Fibroblast of lung (primary cell): ENCODE results near the gene MS4A14. TPM values are rescaled to one million over a fixed set of nuclear protein-coding genes. Genes with fewer than 3 reads are reported as not detected.

Source experiments
- DNase-seq, 2 donors: peaks; one replicate each; pipeline versions ENCODE4 v3.0.0 to v3.0.0-alpha.2; 2010; ENCODE audit warnings: low read depth in 2 of 2
- H2AFZ ChIP-seq: 2 replicates; pipeline ENCODE4 v1.5.1; 2012; ENCODE audit warnings: low read length, control low read depth, inconsistent platforms
- H3K27ac ChIP-seq: 2 replicates; pipeline ENCODE4 v1.5.1; 2011; ENCODE audit warnings: low read length, control low read depth; ENCODE audit not compliant: insufficient read depth
- H3K27me3 ChIP-seq: 2 replicates; pipeline ENCODE4 v1.5.1; 2011; ENCODE audit warnings: mild to moderate bottlenecking, low read length; ENCODE audit not compliant: control insufficient read depth, insufficient read depth
- H3K36me3 ChIP-seq: 2 replicates; pipeline ENCODE4 v1.5.1; 2011; ENCODE audit warnings: low read length; ENCODE audit not compliant: control insufficient read depth, insufficient read depth
- H3K4me1 ChIP-seq: 2 replicates; pipeline ENCODE4 v1.5.1; 2011; ENCODE audit warnings: low read length; ENCODE audit not compliant: control insufficient read depth, insufficient read depth; ENCODE audit errors: extremely low read depth
- H3K4me2 ChIP-seq: 2 replicates; pipeline ENCODE4 v1.5.1; 2011; ENCODE audit warnings: low read length, control low read depth; ENCODE audit not compliant: insufficient read depth; ENCODE audit errors: extremely low read depth
- H3K4me3 ChIP-seq, 4 experiments: fragments of 200-600 bp in 1 of 4; sonication (generic) in 1 of 4; replicated peaks in 1 of 4; 2 replicates each; pipeline ENCODE4 v1.5.1; 2011 to 2016; ENCODE audit warnings: low read length in 4 of 4, low read depth in 3 of 4, mild to moderate bottlenecking in 3 of 4, control low read depth in 2 of 4, inconsistent platforms in 1 of 4, mixed read lengths in 1 of 4; ENCODE audit not compliant: insufficient read depth in 1 of 4; ENCODE audit errors: control extremely low read depth in 1 of 4
- H3K79me2 ChIP-seq: 2 replicates; pipeline ENCODE4 v1.5.1; 2012; ENCODE audit warnings: mild to moderate bottlenecking, low read length, inconsistent platforms; ENCODE audit not compliant: control insufficient read depth, insufficient read depth
- H3K9ac ChIP-seq: 2 replicates; pipeline ENCODE4 v1.5.1; 2011; ENCODE audit warnings: mild to moderate bottlenecking, low read length, control low read depth; ENCODE audit not compliant: insufficient read depth
- H3K9me3 ChIP-seq: 2 replicates; pipeline ENCODE4 v1.5.1; 2012; ENCODE audit warnings: low read depth, low read length; ENCODE audit not compliant: control insufficient read depth, insufficient read depth
- H4K20me1 ChIP-seq: 2 replicates; pipeline ENCODE4 v1.5.1; 2011; ENCODE audit warnings: low read length; ENCODE audit not compliant: control insufficient read depth, insufficient read depth; ENCODE audit errors: extremely low read depth
- CTCF ChIP-seq, 2 donors: IDR thresholded peaks in 1 of 2; conservative IDR thresholded peaks in 1 of 2; 1 replicate in 1 of 2; 2 replicates in 1 of 2; pipeline ENCODE4 v1.5.1; 2011 to 2012; ENCODE audit warnings: low read length in 2 of 2, control low read depth in 1 of 2, inconsistent platforms in 1 of 2, low read depth in 1 of 2, mild to moderate bottlenecking in 1 of 2
- EZH2 ChIP-seq: IDR thresholded peaks from 2 replicates; pipeline ENCODE4 v1.5.1; 2012; ENCODE audit warnings: low read length, control low read depth, mild to moderate bottlenecking; ENCODE audit errors: missing control alignments
- polyA plus RNA-seq, 2 donors: library from polyadenylated mRNA; depleted of rRNA in 1 of 2; stranded (reverse) in 1 of 2; unstranded in 1 of 2; fragments of >200 nt; gene quantifications; 2 replicates each; pipeline ENCODE4 v1.2.1, GENCODE V29; 2011 to 2012; ENCODE audit warnings: missing spikeins in 1 of 2
- total RNA-seq: library from RNA; depleted of rRNA; stranded (reverse); fragments of >200 nt; gene quantifications from 2 replicates; pipeline ENCODE4 v1.2.1, GENCODE V29; 2014

MS4A14 gene
- total and polyA plus RNA-seq, 2 donors (not counting 1 experiment from before 2014, with no cell fraction given), result not detected

DNA sequence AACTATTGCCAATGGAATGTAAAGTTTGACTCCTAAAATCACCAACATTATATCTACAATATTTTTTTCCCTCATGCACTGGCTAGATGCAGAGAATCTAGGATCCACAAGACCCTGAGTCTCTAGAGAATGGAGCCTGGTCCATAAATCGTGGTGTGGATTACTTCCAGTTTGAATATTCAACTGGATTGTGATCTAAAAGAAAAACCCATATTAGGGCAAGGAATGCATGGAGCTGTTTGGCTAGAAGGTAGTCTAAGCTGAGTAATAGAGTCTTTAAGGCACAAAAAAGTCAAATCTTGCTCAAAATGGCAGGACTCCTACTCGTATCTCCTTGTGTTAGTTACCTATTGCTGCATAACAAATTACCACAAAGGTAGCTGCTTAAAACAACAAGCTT lies 23.8 kb downstream of the MS4A14 start:
- no peak overlapping the region for H3K9ac ChIP-seq
- H3K79me2 ChIP-seq, result no peaks in the 10 kb centered on the region

DNA sequence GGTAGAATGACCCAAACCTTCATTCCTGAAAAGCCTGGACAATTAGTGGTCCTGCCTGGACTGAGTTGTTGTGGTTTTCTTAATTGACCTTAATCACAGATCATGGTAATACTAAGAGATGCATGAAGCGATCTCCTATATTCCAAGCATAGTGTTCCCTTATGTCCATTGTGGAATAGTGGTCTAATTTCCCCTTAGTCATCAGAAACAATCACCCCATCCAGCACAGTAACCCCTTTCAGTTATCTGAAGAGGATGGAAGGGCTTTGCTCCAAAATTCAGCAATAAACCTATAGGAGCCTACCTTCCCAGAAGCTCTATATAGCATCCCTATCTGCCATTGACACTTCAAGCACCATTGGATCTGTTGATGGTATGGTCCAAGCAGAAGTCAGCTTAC lies 26.4 kb downstream of the MS4A14 start:
- TF ChIP-seq CTCF (conservative IDR thresholded peaks at IDR 0.05 in 1 of 2, IDR thresholded peaks at IDR 0.05 in 1 of 2; ENCODE audit: low read depth in 1 of 2, low read length in 2 of 2) (no peak), EZH2 (no peak)
- H2AFZ ChIP-seq, result no peak overlapping the region
- H3K9ac ChIP-seq, result no peak overlapping the region
- DNase-seq, result no peak
- H3K79me2 ChIP-seq, result no peaks in the 10 kb centered on the region
- no peaks in the 10 kb centered on the region for H3K4me1 ChIP-seq
- H3K4me3 ChIP-seq, result no peak overlapping the region
- H3K4me2 ChIP-seq, result no peak overlapping the region
- H3K9me3 ChIP-seq, result no peaks in the 10 kb centered on the region
- no peaks in the 10 kb centered on the region for H3K27me3 ChIP-seq
- no peaks in the 10 kb centered on the region for H4K20me1 ChIP-seq
- no peak overlapping the region for H3K27ac ChIP-seq
- no peaks in the 10 kb centered on the region for H3K36me3 ChIP-seq

More for the DNA sequence above, 23.8 kb downstream of the MS4A14 start:
- H3K27me3 ChIP-seq, result no peaks in the 10 kb centered on the region
- no peak overlapping the region for H3K4me3 ChIP-seq
- no peak overlapping the region for H3K4me2 ChIP-seq
- no peak for DNase-seq
- no peak overlapping the region for H3K27ac ChIP-seq
- H3K4me1 ChIP-seq, result no peaks in the 10 kb centered on the region
- H3K36me3 ChIP-seq, result no peaks in the 10 kb centered on the region
- H2AFZ ChIP-seq, result no peak overlapping the region
- no peaks in the 10 kb centered on the region for H3K9me3 ChIP-seq
- TF ChIP-seq CTCF (conservative IDR thresholded peaks at IDR 0.05 in 1 of 2, IDR thresholded peaks at IDR 0.05 in 1 of 2; ENCODE audit: low read depth in 1 of 2, low read length in 2 of 2) (no peak), EZH2 (no peak)
- no peaks in the 10 kb centered on the region for H4K20me1 ChIP-seq

- no peaks in the 10 kb centered on the region for H3K4me1 ChIP-seq
Measured at GRCh38 chr11:60428517-60428916, 32.3 kb downstream of the MS4A14 start.

More at GRCh38 chr11:60428517-60428916, 32.3 kb downstream of the MS4A14 start:
- no peaks in the 10 kb centered on the region for H3K9me3 ChIP-seq
- H3K36me3 ChIP-seq, result no peaks in the 10 kb centered on the region
- DNase-seq, result no peak
- no peak overlapping the region for H3K4me2 ChIP-seq
- H3K9ac ChIP-seq, result no peak overlapping the region
- TF ChIP-seq CTCF (conservative IDR thresholded peaks at IDR 0.05 in 1 of 2, IDR thresholded peaks at IDR 0.05 in 1 of 2; ENCODE audit: low read depth in 1 of 2, low read length in 2 of 2) (no peak), EZH2 (no peak)
- H4K20me1 ChIP-seq, result no peaks in the 10 kb centered on the region
- H3K27ac ChIP-seq, result no peak overlapping the region
- H3K4me3 ChIP-seq, result no peak overlapping the region
- H3K27me3 ChIP-seq, result no peaks in the 10 kb centered on the region
- no peak overlapping the region for H2AFZ ChIP-seq
- no peaks in the 10 kb centered on the region for H3K79me2 ChIP-seq
